ENCODE measurements around the gene TRIM24. TPM values are rescaled to one million over a fixed set of nuclear protein-coding genes. Genes with fewer than 3 reads are reported as not detected.

TRIM24 gene
- total RNA-seq, 1 donor from 2014 or later: 15.6 TPM

DNA sequence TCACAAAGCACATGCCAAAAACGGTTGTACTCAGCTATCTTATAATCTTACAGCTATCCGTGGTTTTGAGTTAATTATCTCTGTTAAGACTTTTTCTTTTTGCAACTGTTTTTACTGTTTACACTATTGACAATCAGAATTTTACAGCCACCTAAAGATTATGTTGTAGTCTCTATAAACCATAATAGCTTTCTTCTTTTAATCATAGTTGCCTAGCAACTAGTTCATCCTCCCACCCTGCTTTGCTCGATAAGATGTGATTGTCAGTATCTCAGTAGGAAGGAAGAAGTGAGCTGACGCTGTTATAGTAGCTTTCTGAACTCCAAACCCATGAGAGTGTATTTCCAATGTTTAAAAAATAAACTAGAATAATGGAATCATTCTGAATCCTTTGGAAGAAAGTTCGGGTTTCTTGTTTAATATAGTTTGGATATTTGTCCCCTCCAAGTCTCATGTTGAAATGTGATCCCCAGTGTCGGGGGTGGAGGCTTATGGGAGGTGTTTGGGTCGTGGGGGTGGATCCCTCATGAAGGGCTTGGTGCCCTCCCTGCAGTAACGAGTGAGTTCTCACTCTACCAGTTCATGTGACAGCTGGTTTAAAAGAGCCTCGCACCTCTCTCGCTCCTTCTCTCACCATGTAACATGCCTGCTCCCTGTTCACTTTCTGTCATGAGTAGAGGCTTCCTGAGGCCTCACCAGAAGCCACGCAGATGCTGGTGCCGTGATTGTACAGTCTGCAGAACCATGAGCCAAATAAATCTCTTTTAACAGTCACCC, 173.0 kb downstream of the TRIM24 start:
- ATAC-seq (ENCODE audit: poor library complexity) (no peak), DNase-seq (no peak)
- intact Hi-C loops (cut with DNase I): no loop called here

Other genes starting within 250 kb of the TRIM24 start
- not detected for gene SVOPL, start 241.1 kb downstream of the TRIM24 start, total RNA-seq

Measured in Right ventricle myocardium superior (tissue), 1 donor.